Measurements from ENCODE around the gene HVCN1.

Gene HVCN1

DNA sequence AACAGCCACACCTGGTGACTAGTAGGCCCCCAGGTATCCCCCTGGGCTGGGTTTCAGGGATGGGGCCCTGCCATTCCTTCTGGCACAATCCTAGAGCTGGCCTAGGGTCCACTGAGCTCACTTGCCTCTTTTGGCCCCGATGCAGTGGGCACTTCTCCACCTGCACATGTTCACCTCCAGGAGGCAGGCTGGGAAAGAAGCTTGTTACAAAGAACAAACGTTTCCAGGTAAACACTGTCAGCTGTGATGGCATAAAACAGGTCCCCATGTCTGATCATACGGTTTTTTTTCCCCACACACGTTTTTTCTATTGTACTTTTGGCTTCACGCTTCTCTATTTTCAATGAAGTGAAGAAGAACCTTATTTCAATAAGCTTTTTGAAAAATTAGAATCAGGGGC, 15.8 kb upstream of the HVCN1 start:
- peak; percentile 53 for TF ChIP-seq CTCF (IDR thresholded peaks at IDR 0.05; ENCODE audit: insufficient read depth, low read length, poor library complexity, severe bottlenecking)
- no peak for DNase-seq (ENCODE audit: extremely low read depth, insufficient read length)
- Histone ChIP-seq H3K36me3 (ENCODE audit: control insufficient read depth, insufficient read depth, low read length) (no peaks in the 10 kb centered on the region), H3K4me3 (replicated peaks; ENCODE audit: low read depth, low read length) (no peak overlapping the region), H3K27me3 (replicated peaks; ENCODE audit: control insufficient read depth, insufficient read depth, low read length) (no peaks in the 10 kb centered on the region)

DNA sequence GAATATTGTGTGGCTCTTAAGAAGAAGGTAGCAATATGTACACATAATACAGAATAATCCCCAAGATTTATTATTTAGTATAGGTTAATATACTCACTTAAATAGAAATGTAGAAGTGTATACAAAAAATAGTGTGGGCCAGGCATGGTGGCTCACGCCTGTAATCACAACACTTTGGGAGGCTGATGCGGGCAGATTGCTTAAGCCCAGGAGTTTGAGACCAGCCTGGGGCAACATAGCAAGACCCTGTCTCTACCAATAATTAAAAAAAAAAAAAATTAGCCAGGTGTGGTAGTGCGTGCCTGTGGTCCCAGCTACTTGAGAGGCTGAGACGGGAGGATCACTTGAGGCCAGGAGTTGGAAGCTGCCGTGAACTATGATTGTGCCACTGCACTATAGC, 15.3 kb upstream of the HVCN1 start:
- DNase-seq (ENCODE audit: extremely low read depth, insufficient read length), result no peak
- TF ChIP-seq CTCF (IDR thresholded peaks at IDR 0.05; ENCODE audit: insufficient read depth, low read length, poor library complexity, severe bottlenecking), result no peak
- no peaks in the 10 kb centered on the region for H3K27me3 ChIP-seq (replicated peaks; ENCODE audit: control insufficient read depth, insufficient read depth, low read length)
- no peaks in the 10 kb centered on the region for H3K36me3 ChIP-seq (ENCODE audit: control insufficient read depth, insufficient read depth, low read length)
- H3K4me3 ChIP-seq (replicated peaks; ENCODE audit: low read depth, low read length), result no peak overlapping the region

GRCh38 chr12:110702081-110702480, 13.2 kb upstream of the HVCN1 start:
- no peak for DNase-seq (ENCODE audit: extremely low read depth, insufficient read length)
- no peak for TF ChIP-seq CTCF (IDR thresholded peaks at IDR 0.05; ENCODE audit: insufficient read depth, low read length, poor library complexity, severe bottlenecking)
- Histone ChIP-seq H3K27me3 (replicated peaks; ENCODE audit: control insufficient read depth, insufficient read depth, low read length) (no peaks in the 10 kb centered on the region), H3K36me3 (ENCODE audit: control insufficient read depth, insufficient read depth, low read length) (no peaks in the 10 kb centered on the region), H3K4me3 (replicated peaks; ENCODE audit: low read depth, low read length) (no peak overlapping the region)

DNA sequence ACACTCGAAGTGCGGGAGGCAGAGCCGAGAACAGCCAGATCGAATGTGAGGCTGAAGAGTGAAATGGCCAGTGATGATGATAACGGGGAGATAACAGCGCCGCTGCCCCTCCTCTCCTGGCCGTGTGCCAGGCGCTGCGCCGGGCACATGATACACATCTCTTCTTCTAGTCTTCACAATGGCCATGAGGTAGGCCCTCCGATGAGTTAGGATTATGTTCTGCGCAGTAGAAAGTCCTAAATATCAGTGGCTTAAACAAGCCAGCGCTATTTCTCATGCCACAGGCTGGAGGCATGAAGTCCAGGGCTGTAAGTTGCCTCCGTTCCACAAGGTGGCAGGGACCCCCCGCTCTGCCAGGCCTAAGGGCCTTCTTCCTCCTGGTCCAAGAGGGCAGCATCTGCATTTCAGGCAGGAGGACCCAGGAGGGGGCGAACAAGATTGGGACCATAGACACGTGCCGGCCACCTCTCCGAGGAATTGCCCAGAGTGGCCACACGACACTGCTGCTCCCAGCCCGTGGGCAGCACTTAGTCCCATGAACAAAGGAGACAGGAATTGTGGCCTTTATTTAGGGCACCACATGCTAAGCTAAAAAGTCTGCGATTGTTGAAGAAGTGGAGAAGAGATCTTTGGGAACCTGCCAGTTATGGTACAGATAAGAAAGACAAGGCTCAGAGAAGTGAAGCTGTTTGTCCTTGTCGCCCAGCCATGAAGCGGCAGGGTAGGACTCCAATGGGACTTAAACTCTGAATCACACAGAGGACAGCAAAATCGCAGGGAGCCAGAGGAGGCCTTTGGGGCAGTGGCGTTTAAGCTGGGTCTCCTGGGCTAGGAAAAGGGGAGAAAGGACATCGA, 10.9 kb upstream of the HVCN1 start:
- H3K4me3 ChIP-seq (replicated peaks; ENCODE audit: low read depth, low read length), result no peak overlapping the region
- no peak for TF ChIP-seq CTCF (IDR thresholded peaks at IDR 0.05; ENCODE audit: insufficient read depth, low read length, poor library complexity, severe bottlenecking)
- H3K36me3 ChIP-seq (ENCODE audit: control insufficient read depth, insufficient read depth, low read length), result no peaks in the 10 kb centered on the region
- DNase-seq (ENCODE audit: extremely low read depth, insufficient read length), result no peak
- H3K27me3 ChIP-seq (replicated peaks; ENCODE audit: control insufficient read depth, insufficient read depth, low read length), result no peaks in the 10 kb centered on the region

DNA sequence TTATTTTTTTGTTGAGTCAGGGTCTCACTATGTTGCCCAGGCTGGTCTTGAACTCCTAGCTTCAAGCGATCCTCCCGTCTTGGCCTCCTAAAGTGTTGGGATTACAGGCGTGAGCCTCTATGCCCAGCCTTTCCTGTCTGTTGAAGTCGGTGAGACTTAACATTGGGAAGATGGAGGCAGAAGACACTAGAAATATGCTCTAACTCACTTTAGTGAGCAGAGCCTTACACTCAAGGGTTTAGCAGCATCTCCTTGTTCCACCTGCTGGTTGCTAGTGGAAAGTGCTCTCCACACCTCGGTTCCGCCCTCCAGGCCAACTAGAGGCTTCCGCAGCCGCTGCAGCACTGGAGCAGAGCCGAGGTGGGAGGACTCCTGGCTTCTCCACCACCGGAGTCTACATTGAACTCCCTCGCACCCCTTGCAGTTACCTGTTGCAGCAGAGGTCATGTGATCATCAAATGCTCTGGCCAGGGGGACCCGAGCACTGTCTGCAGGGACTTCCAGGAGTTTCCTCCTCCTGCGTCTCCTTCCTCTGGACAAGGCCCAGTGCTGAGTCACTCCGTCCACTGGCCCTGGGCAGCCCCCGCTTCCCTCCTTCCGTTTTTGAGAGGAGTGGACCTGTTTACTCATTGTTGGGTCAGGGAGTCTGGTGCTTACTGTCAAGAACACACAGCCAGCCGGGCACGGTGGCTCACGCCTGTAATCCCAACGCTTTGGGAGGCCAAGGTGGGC, 9.4 kb upstream of the HVCN1 start:
- Histone ChIP-seq H3K27me3 (replicated peaks; ENCODE audit: control insufficient read depth, insufficient read depth, low read length) (no peaks in the 10 kb centered on the region), H3K4me3 (replicated peaks; ENCODE audit: low read depth, low read length) (no peak overlapping the region), H3K36me3 (ENCODE audit: control insufficient read depth, insufficient read depth, low read length) (no peaks in the 10 kb centered on the region)
- DNase-seq (ENCODE audit: extremely low read depth, insufficient read length), result peak; percentile 77
- TF ChIP-seq CTCF (IDR thresholded peaks at IDR 0.05; ENCODE audit: insufficient read depth, low read length, poor library complexity, severe bottlenecking), result peak; percentile 83
